ENCODE measurements around the gene ITPR1.

Gene ITPR1

GRCh38 chr3:4778740-4779139 lies 285.6 kb downstream of the ITPR1 start:
- H3K27me3 Mint-ChIP-seq = no peaks in the 10 kb centered on the region
- H3K9me3 Mint-ChIP-seq = no peaks in the 10 kb centered on the region

GRCh38 chr3:4780545-4780957 lies 287.4 kb downstream of the ITPR1 start:
- Mint-ChIP-seq H3K27ac (no peak overlapping the region), H3K27me3 (no peaks in the 10 kb centered on the region), H3K9me3 (no peaks in the 10 kb centered on the region), H3K4me1 (peaks cover 41% of the 10 kb centered on the region), H3K4me3 (no peak overlapping the region), H3K36me3 (peaks cover 58% of the 10 kb centered on the region)
- DNase-seq = no peak
- CTCF ChIA-PET = no interaction called here

More at GRCh38 chr3:4778740-4779139, 285.6 kb downstream of the ITPR1 start:
- CTCF ChIA-PET = interaction anchor here (0.9 to 1.0 kb wide), 2 partner anchors 43 to 198 kb away, joined by 3 read pairs; no protein-coding TSS in a partner anchor
- no peak for DNase-seq
- Mint-ChIP-seq H3K4me1 (peaks cover 48% of the 10 kb centered on the region), H3K4me3 (no peak overlapping the region), H3K36me3 (peaks cover 58% of the 10 kb centered on the region), H3K27ac (no peak overlapping the region)

- CTCF ChIA-PET = no interaction called here
- DNase-seq = no peak
- Mint-ChIP-seq H3K4me1 (peaks cover 29% of the 10 kb centered on the region), H3K9me3 (no peaks in the 10 kb centered on the region), H3K36me3 (peaks cover 53% of the 10 kb centered on the region), H3K27me3 (no peaks in the 10 kb centered on the region), H3K4me3 (no peak overlapping the region), H3K27ac (no peak overlapping the region)
Measured at GRCh38 chr3:4782095-4782494, 288.9 kb downstream of the ITPR1 start.

GRCh38 chr3:4785551-4785950 lies 292.4 kb downstream of the ITPR1 start:
- CTCF ChIA-PET = no interaction called here
- Mint-ChIP-seq H3K27me3 (no peaks in the 10 kb centered on the region), H3K4me1 (no peaks in the 10 kb centered on the region), H3K4me3 (no peak overlapping the region), H3K27ac (no peak overlapping the region), H3K9me3 (no peaks in the 10 kb centered on the region), H3K36me3 (peaks cover 56% of the 10 kb centered on the region)
- DNase-seq = no peak

- H3K4me3 Mint-ChIP-seq = no peak overlapping the region
- no peaks in the 10 kb centered on the region for H3K4me1 Mint-ChIP-seq
- H3K27ac Mint-ChIP-seq = no peak overlapping the region
- CTCF ChIA-PET = no interaction called here
- DNase-seq = no peak
- H3K36me3 Mint-ChIP-seq = peaks cover 64% of the 10 kb centered on the region
- no peaks in the 10 kb centered on the region for H3K9me3 Mint-ChIP-seq
- no peaks in the 10 kb centered on the region for H3K27me3 Mint-ChIP-seq
Measured at GRCh38 chr3:4786431-4786830, 293.3 kb downstream of the ITPR1 start.

- CTCF ChIA-PET = no interaction called here
- H3K27ac Mint-ChIP-seq = no peak overlapping the region
- H3K9me3 Mint-ChIP-seq = no peaks in the 10 kb centered on the region
- H3K4me3 Mint-ChIP-seq = no peak overlapping the region
- no peaks in the 10 kb centered on the region for H3K4me1 Mint-ChIP-seq
- DNase-seq = no peak
- no peaks in the 10 kb centered on the region for H3K27me3 Mint-ChIP-seq
- H3K36me3 Mint-ChIP-seq = peaks cover 61% of the 10 kb centered on the region
Measured at GRCh38 chr3:4791358-4791757, 298.2 kb downstream of the ITPR1 start.

- Mint-ChIP-seq H3K36me3 (peaks cover 63% of the 10 kb centered on the region), H3K4me3 (no peak overlapping the region), H3K4me1 (no peaks in the 10 kb centered on the region), H3K27ac (no peak overlapping the region), H3K9me3 (no peaks in the 10 kb centered on the region), H3K27me3 (no peaks in the 10 kb centered on the region)
- DNase-seq = no peak
- CTCF ChIA-PET = no interaction called here
Measured at GRCh38 chr3:4793311-4793710, 300.2 kb downstream of the ITPR1 start.

GRCh38 chr3:4794331-4794730 lies 301.2 kb downstream of the ITPR1 start:
- Mint-ChIP-seq H3K27me3 (no peaks in the 10 kb centered on the region), H3K9me3 (no peaks in the 10 kb centered on the region), H3K27ac (peak overlapping the region; percentile 8), H3K36me3 (peaks cover 61% of the 10 kb centered on the region), H3K4me3 (no peak overlapping the region), H3K4me1 (no peaks in the 10 kb centered on the region)
- DNase-seq = no peak
- CTCF ChIA-PET = no interaction called here

GRCh38 chr3:4794798-4795197 lies 301.6 kb downstream of the ITPR1 start:
- H3K27me3 Mint-ChIP-seq = no peaks in the 10 kb centered on the region
- peaks cover 64% of the 10 kb centered on the region for H3K36me3 Mint-ChIP-seq
- no peaks in the 10 kb centered on the region for H3K9me3 Mint-ChIP-seq
- CTCF ChIA-PET = interaction anchor here (0.7 kb wide), 1 partner anchor 299 kb away, joined by 3 read pairs; no protein-coding TSS in a partner anchor
- no peak overlapping the region for H3K27ac Mint-ChIP-seq
- H3K4me1 Mint-ChIP-seq = no peaks in the 10 kb centered on the region
- H3K4me3 Mint-ChIP-seq = no peak overlapping the region
- no peak for DNase-seq

- CTCF ChIA-PET = no interaction called here
- Mint-ChIP-seq H3K27me3 (no peaks in the 10 kb centered on the region), H3K36me3 (peaks cover 61% of the 10 kb centered on the region), H3K4me3 (no peak overlapping the region), H3K4me1 (no peaks in the 10 kb centered on the region), H3K27ac (no peak overlapping the region), H3K9me3 (no peaks in the 10 kb centered on the region)
- no peak for DNase-seq
Measured at GRCh38 chr3:4795905-4796304, 302.8 kb downstream of the ITPR1 start.

GRCh38 chr3:4797201-4797705 lies 304.1 kb downstream of the ITPR1 start:
- Mint-ChIP-seq H3K27ac (no peak overlapping the region), H3K4me3 (no peak overlapping the region), H3K36me3 (peaks cover 56% of the 10 kb centered on the region), H3K4me1 (no peaks in the 10 kb centered on the region), H3K9me3 (no peaks in the 10 kb centered on the region), H3K27me3 (no peaks in the 10 kb centered on the region)
- CTCF ChIA-PET = interaction anchor here (0.7 to 1.6 kb wide), 2 partner anchors 9 to 85 kb away, joined by 3 to 5 read pairs; no protein-coding TSS in a partner anchor
- DNase-seq = no peak

- Mint-ChIP-seq H3K4me1 (peaks cover 7% of the 10 kb centered on the region), H3K27me3 (no peaks in the 10 kb centered on the region), H3K9me3 (peaks cover 1% of the 10 kb centered on the region), H3K27ac (no peak overlapping the region), H3K36me3 (peaks cover 61% of the 10 kb centered on the region), H3K4me3 (no peak overlapping the region)
- CTCF ChIA-PET = no interaction called here
- no peak for DNase-seq
Measured at GRCh38 chr3:4799266-4800256, 306.4 kb downstream of the ITPR1 start.

GRCh38 chr3:4800595-4800994 lies 307.4 kb downstream of the ITPR1 start:
- no peak overlapping the region for H3K27ac Mint-ChIP-seq
- CTCF ChIA-PET = no interaction called here
- H3K4me1 Mint-ChIP-seq = peaks cover 16% of the 10 kb centered on the region

GRCh38 chr3:4801892-4802291 lies 308.7 kb downstream of the ITPR1 start:
- H3K27ac Mint-ChIP-seq = no peak overlapping the region
- DNase-seq = no peak
- peaks cover 1% of the 10 kb centered on the region for H3K9me3 Mint-ChIP-seq
- no peaks in the 10 kb centered on the region for H3K27me3 Mint-ChIP-seq
- no peak overlapping the region for H3K4me3 Mint-ChIP-seq
- CTCF ChIA-PET = no interaction called here
- peaks cover 19% of the 10 kb centered on the region for H3K4me1 Mint-ChIP-seq
- H3K36me3 Mint-ChIP-seq = peaks cover 68% of the 10 kb centered on the region

More at GRCh38 chr3:4800595-4800994, 307.4 kb downstream of the ITPR1 start:
- H3K36me3 Mint-ChIP-seq = peaks cover 63% of the 10 kb centered on the region
- no peak overlapping the region for H3K4me3 Mint-ChIP-seq
- H3K27me3 Mint-ChIP-seq = no peaks in the 10 kb centered on the region
- no peak for DNase-seq
- peaks cover 1% of the 10 kb centered on the region for H3K9me3 Mint-ChIP-seq

GRCh38 chr3:4802903-4803302 lies 309.8 kb downstream of the ITPR1 start:
- no peak overlapping the region for H3K27ac Mint-ChIP-seq
- CTCF ChIA-PET = no interaction called here
- DNase-seq = no peak
- peaks cover 19% of the 10 kb centered on the region for H3K4me1 Mint-ChIP-seq
- no peak overlapping the region for H3K4me3 Mint-ChIP-seq
- peaks cover 1% of the 10 kb centered on the region for H3K9me3 Mint-ChIP-seq
- no peaks in the 10 kb centered on the region for H3K27me3 Mint-ChIP-seq
- peaks cover 67% of the 10 kb centered on the region for H3K36me3 Mint-ChIP-seq
